Measurements from ENCODE around the gene MTG2.

DNA sequence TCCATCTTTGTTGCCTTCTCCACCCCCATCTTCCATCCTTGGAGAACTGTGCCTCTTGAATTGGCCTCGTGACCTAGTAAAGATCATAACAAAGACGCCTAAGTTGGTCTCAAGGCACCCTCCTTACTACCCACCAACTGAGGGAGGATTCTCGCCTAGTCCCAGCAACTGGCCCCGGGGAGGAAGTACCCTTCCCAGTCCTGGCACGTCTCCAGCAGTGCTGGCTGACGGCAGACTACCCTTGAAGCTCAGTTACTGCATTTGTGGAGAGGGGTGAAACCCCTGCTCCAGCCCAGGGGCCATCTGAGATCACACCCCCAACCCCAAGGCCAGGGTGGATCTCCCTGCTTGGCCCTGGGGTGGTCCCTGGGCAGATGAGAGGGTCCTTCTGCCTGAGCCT lies 53.4 kb downstream of the MTG2 start:
- TF ChIP-seq FOXJ3 (CRISPR knock-in tag; IDR thresholded peaks at IDR 0.05) (no peak), TAF1 (IDR thresholded peaks at IDR 0.05; ENCODE audit: borderline replicate concordance, low read depth, low read length) (no peak), NRF1 (IDR thresholded peaks at IDR 0.05; ENCODE audit: low read depth, low read length) (no peak), USF2 (IDR thresholded peaks at IDR 0.05; ENCODE audit: borderline replicate concordance, low read depth, low read length) (no peak), RAD21 (IDR thresholded peaks at IDR 0.05; ENCODE audit: low read length) (no peak), POLR2AphosphoS5 (IDR thresholded peaks at IDR 0.05; ENCODE audit: low read depth, low read length) (no peak), JUND (IDR thresholded peaks at IDR 0.05) (no peak), GABPA (IDR thresholded peaks at IDR 0.05; ENCODE audit: low read depth) (no peak)
- TF ChIP-seq, protein P1, sequence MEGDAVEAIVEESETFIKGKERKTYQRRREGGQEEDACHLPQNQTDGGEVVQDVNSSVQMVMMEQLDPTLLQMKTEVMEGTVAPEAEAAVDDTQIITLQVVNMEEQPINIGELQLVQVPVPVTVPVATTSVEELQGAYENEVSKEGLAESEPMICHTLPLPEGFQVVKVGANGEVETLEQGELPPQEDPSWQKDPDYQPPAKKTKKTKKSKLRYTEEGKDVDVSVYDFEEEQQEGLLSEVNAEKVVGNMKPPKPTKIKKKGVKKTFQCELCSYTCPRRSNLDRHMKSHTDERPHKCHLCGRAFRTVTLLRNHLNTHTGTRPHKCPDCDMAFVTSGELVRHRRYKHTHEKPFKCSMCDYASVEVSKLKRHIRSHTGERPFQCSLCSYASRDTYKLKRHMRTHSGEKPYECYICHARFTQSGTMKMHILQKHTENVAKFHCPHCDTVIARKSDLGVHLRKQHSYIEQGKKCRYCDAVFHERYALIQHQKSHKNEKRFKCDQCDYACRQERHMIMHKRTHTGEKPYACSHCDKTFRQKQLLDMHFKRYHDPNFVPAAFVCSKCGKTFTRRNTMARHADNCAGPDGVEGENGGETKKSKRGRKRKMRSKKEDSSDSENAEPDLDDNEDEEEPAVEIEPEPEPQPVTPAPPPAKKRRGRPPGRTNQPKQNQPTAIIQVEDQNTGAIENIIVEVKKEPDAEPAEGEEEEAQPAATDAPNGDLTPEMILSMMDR (IDR thresholded peaks at IDR 0.05): no peak
